Measurements from ENCODE around the gene FBXL17.

- TF ChIP-seq, protein P1, sequence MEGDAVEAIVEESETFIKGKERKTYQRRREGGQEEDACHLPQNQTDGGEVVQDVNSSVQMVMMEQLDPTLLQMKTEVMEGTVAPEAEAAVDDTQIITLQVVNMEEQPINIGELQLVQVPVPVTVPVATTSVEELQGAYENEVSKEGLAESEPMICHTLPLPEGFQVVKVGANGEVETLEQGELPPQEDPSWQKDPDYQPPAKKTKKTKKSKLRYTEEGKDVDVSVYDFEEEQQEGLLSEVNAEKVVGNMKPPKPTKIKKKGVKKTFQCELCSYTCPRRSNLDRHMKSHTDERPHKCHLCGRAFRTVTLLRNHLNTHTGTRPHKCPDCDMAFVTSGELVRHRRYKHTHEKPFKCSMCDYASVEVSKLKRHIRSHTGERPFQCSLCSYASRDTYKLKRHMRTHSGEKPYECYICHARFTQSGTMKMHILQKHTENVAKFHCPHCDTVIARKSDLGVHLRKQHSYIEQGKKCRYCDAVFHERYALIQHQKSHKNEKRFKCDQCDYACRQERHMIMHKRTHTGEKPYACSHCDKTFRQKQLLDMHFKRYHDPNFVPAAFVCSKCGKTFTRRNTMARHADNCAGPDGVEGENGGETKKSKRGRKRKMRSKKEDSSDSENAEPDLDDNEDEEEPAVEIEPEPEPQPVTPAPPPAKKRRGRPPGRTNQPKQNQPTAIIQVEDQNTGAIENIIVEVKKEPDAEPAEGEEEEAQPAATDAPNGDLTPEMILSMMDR (IDR thresholded peaks at IDR 0.05), result no peak
- no peak for TF ChIP-seq POLR2A (IDR thresholded peaks at IDR 0.05)
Observed at GRCh38 chr5:108339220-108339619, 42.7 kb downstream of the FBXL17 start.

Measured in breast epithelium (tissue), 3 donors.